Activated CD4-positive, alpha-beta T cell treated with anti-CD3 and anti-CD28 coated beads for 24 hours (primary cell): ENCODE results near the gene NECAB3.

Experiments
- DNase-seq, 2 donors: peaks; one replicate each; pipeline ENCODE4 v3.0.0-alpha.2; 2020; ENCODE audit warnings: low read depth in 2 of 2

Gene NECAB3

DNA sequence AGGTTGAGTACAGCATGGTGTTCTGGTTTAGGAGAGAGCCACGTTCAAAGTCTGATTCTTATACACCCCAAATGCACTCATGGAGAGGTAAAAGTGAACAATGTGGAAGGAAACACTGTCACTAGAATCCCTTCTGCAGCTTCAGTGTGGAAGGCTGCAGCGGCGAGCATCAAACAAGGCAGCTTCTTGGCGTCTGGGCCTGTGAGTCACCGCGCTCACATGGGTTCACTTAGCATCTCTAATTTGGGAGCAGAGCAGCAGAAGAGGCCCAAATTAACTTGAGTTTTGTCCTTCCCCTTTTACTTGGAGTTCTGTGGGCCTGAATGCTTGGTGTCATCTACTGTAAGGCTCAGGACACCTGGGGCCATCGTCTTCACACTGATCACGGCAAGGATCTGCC is 22.9 kb upstream of the NECAB3 start:
- DNase-seq: no peak

- DNase-seq: no peak
Measured at GRCh38 chr20:33696448-33696847, 22.2 kb upstream of the NECAB3 start.

GRCh38 chr20:33694639-33695012 is 20.4 kb upstream of the NECAB3 start:
- DNase-seq: no peak

GRCh38 chr20:33693741-33694638 is 19.8 kb upstream of the NECAB3 start:
- DNase-seq: no peak

- DNase-seq: no peak
Measured at GRCh38 chr20:33693289-33693688, 19.1 kb upstream of the NECAB3 start.

GRCh38 chr20:33689973-33690372 is 15.7 kb upstream of the NECAB3 start:
- peak in 1 of 2 donors; percentile 34 for DNase-seq

DNA sequence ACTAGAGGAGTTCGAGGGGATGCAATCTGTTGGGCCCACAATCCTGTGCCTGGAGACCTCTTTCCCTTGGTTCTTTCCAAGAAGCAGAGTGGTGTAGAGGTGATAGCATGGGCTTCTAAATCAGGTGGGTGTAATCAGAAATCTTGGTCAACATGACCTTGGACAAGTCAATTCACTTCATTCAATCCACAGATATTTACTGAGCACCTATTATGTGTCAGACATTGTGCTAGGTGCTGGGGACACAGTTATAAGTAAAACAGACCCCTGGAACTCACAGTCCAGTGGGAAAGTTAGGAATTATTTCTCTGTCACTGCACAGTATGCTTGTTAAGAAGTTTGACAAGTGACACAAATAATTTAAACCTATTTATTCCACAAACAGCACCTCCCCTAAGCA is 15.3 kb upstream of the NECAB3 start:
- no peak for DNase-seq

DNA sequence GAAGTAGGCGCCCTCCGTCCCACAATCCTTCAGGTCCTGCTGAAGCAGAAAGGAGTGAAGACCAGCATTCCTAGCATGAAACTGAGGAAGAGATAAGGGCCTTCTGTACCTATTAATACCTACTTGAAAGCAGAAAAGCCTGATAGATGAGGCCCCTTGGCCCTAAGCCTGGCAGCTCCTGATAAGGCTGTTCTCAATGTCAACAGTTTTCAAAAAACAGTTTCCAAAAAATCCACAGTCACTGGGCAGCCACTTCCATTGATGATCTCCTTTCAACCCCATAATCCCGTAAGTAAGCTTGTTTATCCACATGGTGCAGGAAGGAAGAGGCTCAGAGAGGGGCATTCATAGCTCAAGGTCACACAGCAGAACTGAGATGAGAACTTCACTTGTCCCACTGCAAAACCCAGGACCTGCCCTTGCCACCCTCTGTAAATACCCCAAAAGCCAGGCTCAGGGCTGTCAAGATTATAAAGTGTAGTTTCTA is 14.8 kb upstream of the NECAB3 start:
- DNase-seq: no peak

GRCh38 chr20:33687993-33688937 is 14.0 kb upstream of the NECAB3 start:
- no peak for DNase-seq

- no peak for DNase-seq
Measured at GRCh38 chr20:33687370-33687915, 13.2 kb upstream of the NECAB3 start.

- no peak for DNase-seq
Measured at GRCh38 chr20:33686984-33687366, 12.7 kb upstream of the NECAB3 start.

DNA sequence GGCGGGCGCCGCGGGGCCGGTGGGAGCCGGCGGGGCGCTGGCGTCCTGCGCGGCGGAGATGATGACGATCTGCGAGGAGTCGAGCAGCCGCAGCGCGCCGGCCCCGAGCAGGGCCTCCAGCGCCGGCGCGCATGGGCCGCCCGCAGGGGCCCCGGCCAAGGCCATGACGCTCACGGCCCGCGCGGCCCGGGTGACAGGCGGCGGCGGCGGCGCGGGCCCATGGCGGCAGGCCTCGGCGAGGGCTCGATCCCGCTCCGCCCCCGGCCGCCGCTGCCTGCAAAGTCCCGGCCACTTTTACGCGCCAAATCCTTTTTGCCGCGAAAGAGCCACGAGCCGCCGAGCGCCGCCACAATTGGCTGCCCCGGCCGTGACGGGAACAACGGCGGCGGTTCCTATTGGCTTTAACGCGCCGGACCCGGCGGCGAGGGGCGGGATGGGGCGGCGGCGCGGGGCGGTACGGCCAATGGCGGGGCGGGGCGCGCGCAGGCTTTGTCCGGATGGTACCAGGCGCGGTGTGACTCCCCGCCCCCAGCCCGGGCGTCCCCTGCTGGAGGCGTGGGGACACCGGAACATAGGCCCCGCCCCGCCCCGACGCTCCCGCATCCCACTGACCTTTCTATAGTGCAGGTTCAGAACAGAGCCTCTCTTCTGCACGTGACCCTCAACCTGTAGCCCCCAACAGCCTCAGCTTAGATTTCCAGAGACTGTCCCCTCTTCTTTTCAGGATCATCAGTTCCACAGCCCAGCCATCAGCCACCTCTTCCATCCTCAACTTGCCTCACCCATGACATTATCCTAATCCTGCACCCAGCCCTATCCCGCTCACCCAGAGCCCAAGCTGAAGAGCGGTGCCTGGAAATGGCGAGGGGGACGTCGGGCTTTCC is 12.1 kb upstream of the NECAB3 start, which contains the start of gene E2F1:
TSS of gene E2F1 (minus strand) at position 286 of the 884 bp plus-strand sequence. CDS start at position 165, 121 bp downstream.
- DNase-seq: peak; percentile 94

DNA sequence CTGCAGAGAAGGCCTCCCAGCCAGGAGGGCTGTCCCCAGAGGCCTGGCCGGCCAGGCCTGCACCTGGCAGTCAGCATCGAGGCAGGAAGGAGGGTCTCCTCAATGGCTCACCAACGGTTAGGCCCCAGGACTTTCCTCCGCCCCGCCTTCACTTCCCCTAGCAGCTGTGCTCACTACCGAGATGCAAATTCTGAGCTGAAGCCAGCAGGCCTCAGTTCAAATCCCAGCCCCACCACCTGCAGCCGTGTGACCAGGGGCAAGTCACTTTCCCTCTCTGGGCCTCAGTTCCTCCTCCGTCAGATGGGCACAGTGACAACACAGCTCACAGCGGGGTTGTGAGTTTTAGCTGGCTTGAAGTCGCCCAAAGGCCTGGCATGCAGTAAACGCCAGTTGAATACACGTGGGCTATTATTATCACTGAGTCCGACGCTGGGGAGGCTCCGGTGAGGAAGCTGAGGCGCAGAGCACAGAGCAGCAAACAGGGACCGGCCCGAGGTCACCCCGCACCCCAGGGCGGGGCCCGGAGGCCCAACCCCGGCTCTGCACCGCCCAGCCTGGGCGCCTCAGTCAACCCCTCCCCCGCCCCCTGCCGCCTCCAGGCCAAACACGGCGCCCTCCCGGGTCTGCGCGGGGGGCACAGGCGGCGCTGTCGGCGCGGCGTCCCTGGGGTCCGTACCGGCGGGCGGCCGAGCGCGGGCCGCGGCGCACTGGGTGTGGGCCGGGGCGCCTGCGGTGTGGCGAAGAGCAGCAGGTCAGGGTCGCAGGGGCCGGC is 11.3 kb upstream of the NECAB3 start:
- peak; percentile 45 to 63 for DNase-seq

GRCh38 chr20:33684533-33685327 is 10.5 kb upstream of the NECAB3 start:
- no peak for DNase-seq

- DNase-seq: no peak
Measured at GRCh38 chr20:33681728-33682353, 7.6 kb upstream of the NECAB3 start.

GRCh38 chr20:33681288-33681687 is 7.1 kb upstream of the NECAB3 start:
- no peak for DNase-seq

DNA sequence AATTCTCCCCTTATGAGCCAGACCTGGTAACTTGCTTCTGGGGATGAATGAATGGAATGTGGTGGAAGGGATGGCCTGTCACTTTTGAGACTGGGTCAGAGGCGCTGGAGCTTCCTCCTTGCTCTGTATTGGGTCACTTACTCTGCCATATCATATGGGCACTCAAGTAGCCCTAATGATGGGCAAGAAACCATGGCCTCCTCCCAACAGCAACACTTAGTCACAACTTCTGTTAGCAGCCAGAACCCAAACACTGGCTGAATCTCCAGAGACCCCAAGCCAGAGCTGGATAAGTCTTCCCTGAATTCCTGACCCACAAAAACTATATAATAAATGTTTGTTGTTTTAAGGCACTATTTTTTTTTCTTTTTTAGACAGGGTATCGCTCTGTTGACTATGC is 6.5 kb upstream of the NECAB3 start:
- DNase-seq: no peak

GRCh38 chr20:33679758-33680485 is 5.7 kb upstream of the NECAB3 start:
- DNase-seq: no peak
